Gastroesophageal sphincter (tissue), 3 donors: ENCODE results near the gene CDIP1.

Source experiments
- EP300 ChIP-seq: sonication (generic); formaldehyde crosslinking; IDR thresholded peaks from one replicate; pipeline ENCODE4 v1.6.1; 2017; ENCODE audit warnings: antibody characterized with exemption, mild to moderate bottlenecking
- POLR2A ChIP-seq, 2 donors: fragments of 450-650 bp; IDR thresholded peaks; one replicate each; pipeline ENCODE4 v1.6.1; 2017; ENCODE audit warnings: antibody characterized with exemption in 2 of 2, mild to moderate bottlenecking in 2 of 2, moderate library complexity in 1 of 2
- POLR2AphosphoS5 ChIP-seq: sonication (generic); formaldehyde crosslinking; IDR thresholded peaks from one replicate; pipeline ENCODE4 v1.6.1; 2017; ENCODE audit warnings: antibody characterized with exemption
- TF ChIP-seq, protein P1 (sequence below), 4 experiments: fragments of 200-600 bp in 2 of 4; fragments of 450-650 bp in 2 of 4; sonication (generic) in 1 of 4; IDR thresholded peaks; one replicate each; pipeline ENCODE4 v1.5.1; 2017 to 2019; ENCODE audit warnings: antibody characterized with exemption in 4 of 4, mild to moderate bottlenecking in 2 of 4, moderate library complexity in 2 of 4

DNA sequence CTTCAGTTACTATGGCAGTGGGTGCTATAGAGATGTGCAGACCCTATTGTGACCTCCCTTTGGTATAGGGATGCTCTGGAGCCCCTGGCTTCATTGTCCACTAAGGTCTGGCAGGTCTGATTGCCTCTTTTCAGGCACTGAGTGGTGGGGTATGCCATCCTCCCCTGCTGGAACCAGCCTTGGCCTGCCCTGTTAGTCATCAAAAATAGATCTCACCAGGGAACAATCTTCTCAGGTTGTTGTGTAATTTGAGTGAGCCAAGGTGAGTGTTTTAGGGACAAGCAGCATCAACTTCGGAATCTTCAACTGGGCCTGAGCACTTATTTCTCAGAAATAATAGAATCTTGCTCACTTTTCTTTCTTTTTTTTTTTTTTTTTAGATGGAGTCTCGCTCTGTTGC is 42.8 kb downstream of the CDIP1 start:
- TF ChIP-seq, protein P1, sequence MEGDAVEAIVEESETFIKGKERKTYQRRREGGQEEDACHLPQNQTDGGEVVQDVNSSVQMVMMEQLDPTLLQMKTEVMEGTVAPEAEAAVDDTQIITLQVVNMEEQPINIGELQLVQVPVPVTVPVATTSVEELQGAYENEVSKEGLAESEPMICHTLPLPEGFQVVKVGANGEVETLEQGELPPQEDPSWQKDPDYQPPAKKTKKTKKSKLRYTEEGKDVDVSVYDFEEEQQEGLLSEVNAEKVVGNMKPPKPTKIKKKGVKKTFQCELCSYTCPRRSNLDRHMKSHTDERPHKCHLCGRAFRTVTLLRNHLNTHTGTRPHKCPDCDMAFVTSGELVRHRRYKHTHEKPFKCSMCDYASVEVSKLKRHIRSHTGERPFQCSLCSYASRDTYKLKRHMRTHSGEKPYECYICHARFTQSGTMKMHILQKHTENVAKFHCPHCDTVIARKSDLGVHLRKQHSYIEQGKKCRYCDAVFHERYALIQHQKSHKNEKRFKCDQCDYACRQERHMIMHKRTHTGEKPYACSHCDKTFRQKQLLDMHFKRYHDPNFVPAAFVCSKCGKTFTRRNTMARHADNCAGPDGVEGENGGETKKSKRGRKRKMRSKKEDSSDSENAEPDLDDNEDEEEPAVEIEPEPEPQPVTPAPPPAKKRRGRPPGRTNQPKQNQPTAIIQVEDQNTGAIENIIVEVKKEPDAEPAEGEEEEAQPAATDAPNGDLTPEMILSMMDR (IDR thresholded peaks at IDR 0.05) = no peak
- TF ChIP-seq POLR2AphosphoS5 = no peak
- TF ChIP-seq EP300 = no peak
- TF ChIP-seq POLR2A (IDR thresholded peaks at IDR 0.05) = no peak
